ENCODE measurements around the gene SLC6A18.
"Not testable (repeated sequence)": the region's sequence is repeated elsewhere in the genome, so short reads cannot be mapped to it uniquely, and the experiment has no call there.

The SLC6A18 gene

DNA sequence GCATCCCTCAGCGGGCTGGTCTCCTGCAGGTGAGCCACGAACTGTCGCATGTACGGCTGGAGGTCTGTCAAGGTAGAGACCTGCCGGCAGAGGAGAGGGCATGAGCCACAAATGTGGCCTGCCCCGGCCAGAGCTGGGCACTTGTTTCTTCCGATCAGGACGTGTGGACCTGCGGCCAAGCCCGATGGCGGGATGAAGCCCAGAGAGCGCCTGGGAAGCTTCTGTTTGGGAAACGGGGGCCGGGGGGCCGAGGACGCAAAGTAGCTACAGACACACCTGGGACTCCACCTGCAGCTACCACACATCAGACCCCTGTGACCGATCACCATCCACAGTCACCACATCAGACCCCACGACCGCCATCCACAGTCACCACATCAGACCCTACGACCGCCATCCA, 47.0 kb downstream of the SLC6A18 start:
- H4K20me1 ChIP-seq (ENCODE audit: low read depth, low read length), result no peaks in the 10 kb centered on the region
- no peaks in the 10 kb centered on the region for H3K9me3 ChIP-seq (ENCODE audit: insufficient read depth, low read length)
- no peaks in the 10 kb centered on the region for H3K9me2 ChIP-seq (replicated peaks; ENCODE audit: insufficient read depth, low read length)
- H3K27ac ChIP-seq (ENCODE audit: low read depth, low read length), result no peak overlapping the region
- no peak overlapping the region for H3K4me2 ChIP-seq (ENCODE audit: low read depth, low read length, poor library complexity, severe bottlenecking)
- peaks cover 20% of the 10 kb centered on the region for H3K79me2 ChIP-seq (ENCODE audit: insufficient read depth, low read length)
- TF ChIP-seq, protein P1, sequence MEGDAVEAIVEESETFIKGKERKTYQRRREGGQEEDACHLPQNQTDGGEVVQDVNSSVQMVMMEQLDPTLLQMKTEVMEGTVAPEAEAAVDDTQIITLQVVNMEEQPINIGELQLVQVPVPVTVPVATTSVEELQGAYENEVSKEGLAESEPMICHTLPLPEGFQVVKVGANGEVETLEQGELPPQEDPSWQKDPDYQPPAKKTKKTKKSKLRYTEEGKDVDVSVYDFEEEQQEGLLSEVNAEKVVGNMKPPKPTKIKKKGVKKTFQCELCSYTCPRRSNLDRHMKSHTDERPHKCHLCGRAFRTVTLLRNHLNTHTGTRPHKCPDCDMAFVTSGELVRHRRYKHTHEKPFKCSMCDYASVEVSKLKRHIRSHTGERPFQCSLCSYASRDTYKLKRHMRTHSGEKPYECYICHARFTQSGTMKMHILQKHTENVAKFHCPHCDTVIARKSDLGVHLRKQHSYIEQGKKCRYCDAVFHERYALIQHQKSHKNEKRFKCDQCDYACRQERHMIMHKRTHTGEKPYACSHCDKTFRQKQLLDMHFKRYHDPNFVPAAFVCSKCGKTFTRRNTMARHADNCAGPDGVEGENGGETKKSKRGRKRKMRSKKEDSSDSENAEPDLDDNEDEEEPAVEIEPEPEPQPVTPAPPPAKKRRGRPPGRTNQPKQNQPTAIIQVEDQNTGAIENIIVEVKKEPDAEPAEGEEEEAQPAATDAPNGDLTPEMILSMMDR (IDR thresholded peaks at IDR 0.05; ENCODE audit: insufficient read depth, low read length, poor library complexity, severe bottlenecking), result no peak
- TF ChIP-seq EZH2phosphoT487 (conservative IDR thresholded peaks at IDR 0.05; ENCODE audit: low read length), result no peak
- 0 out of 2 replicates have a peak, but pooled peaks cover 4% of the 10 kb centered on the region for H3K36me3 ChIP-seq (ENCODE audit: low read length)
- no peak overlapping the region for H3K9ac ChIP-seq (ENCODE audit: low read length)
- no peaks in the 10 kb centered on the region for H3F3A ChIP-seq (ENCODE audit: insufficient read depth)
- H2AFZ ChIP-seq (ENCODE audit: low read depth, low read length, severe bottlenecking), result no peak overlapping the region
- H3K4me3 ChIP-seq (ENCODE audit: insufficient read depth, low read length, poor library complexity, severe bottlenecking), result no peak overlapping the region
- H3K27me3 ChIP-seq (ENCODE audit: low read length), result no peaks in the 10 kb centered on the region

DNA sequence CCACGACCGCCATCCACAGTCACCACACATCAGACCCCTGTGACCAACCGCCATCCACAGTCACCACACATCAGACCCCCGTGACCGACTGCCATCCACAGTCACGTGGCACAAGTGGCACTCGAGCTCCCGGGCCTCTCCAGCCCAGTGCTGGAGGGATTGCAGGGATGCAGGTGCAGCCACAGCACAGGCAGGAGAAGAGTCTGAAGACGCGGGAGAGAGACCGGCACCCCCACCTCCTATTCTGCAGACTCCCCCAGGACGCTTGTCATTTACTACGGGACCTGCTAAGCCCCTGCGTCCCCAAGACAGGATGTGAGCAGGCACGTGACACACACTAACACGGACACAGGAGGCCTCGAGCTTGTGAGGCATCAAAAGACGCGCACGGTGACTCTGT, 48.6 kb downstream of the SLC6A18 start:
- H3K9me2 ChIP-seq (replicated peaks; ENCODE audit: insufficient read depth, low read length), result no peaks in the 10 kb centered on the region
- H3K27ac ChIP-seq (ENCODE audit: low read depth, low read length), result no peak overlapping the region
- H3K4me3 ChIP-seq (ENCODE audit: insufficient read depth, low read length, poor library complexity, severe bottlenecking), result no peak overlapping the region
- no peaks in the 10 kb centered on the region for H4K20me1 ChIP-seq (ENCODE audit: low read depth, low read length)
- peaks cover 20% of the 10 kb centered on the region for H3K79me2 ChIP-seq (ENCODE audit: insufficient read depth, low read length)
- H3K9me3 ChIP-seq (ENCODE audit: insufficient read depth, low read length), result no peaks in the 10 kb centered on the region
- TF ChIP-seq, protein P1 (IDR thresholded peaks at IDR 0.05; ENCODE audit: insufficient read depth, low read length, poor library complexity, severe bottlenecking), result no peak
- TF ChIP-seq EZH2phosphoT487 (conservative IDR thresholded peaks at IDR 0.05; ENCODE audit: low read length), result no peak
- no peaks in the 10 kb centered on the region for H3K27me3 ChIP-seq (ENCODE audit: low read length)
- H2AFZ ChIP-seq (ENCODE audit: low read depth, low read length, severe bottlenecking), result no peak overlapping the region
- no peak overlapping the region for H3K4me2 ChIP-seq (ENCODE audit: low read depth, low read length, poor library complexity, severe bottlenecking)
- no peak overlapping the region for H3K9ac ChIP-seq (ENCODE audit: low read length)
- 0 out of 2 replicates have a peak, but pooled peaks cover 4% of the 10 kb centered on the region for H3K36me3 ChIP-seq (ENCODE audit: low read length)
- H3F3A ChIP-seq (ENCODE audit: insufficient read depth), result no peaks in the 10 kb centered on the region

DNA sequence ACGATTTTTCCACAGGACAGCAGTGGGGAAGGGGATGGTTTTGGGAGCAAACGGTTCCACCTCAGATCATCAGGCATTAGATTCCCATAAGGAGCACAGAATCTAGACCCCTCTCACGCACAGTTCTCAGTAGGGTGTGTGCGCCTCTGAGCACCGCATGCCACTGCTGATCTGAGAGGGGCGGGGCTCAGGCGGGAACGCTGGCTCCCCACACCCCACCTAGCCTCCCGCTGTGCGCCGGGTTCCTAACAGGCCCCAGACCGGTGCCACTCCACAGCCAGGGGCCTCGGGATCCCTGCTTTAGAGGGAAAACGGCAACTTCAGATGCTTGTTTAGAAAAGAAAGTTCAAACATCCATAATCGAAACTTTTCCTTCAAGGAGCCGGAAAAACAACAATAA, 49.3 kb downstream of the SLC6A18 start:
- Histone ChIP-seq H3K79me2 (ENCODE audit: insufficient read depth, low read length) (peaks cover 20% of the 10 kb centered on the region), H3F3A (ENCODE audit: insufficient read depth) (no peaks in the 10 kb centered on the region), H3K4me3 (ENCODE audit: insufficient read depth, low read length, poor library complexity, severe bottlenecking) (no peak overlapping the region), H3K4me2 (ENCODE audit: low read depth, low read length, poor library complexity, severe bottlenecking) (no peak overlapping the region), H3K27me3 (ENCODE audit: low read length) (no peaks in the 10 kb centered on the region), H3K36me3 (ENCODE audit: low read length) (0 out of 2 replicates have a peak, but pooled peaks cover 4% of the 10 kb centered on the region), H2AFZ (ENCODE audit: low read depth, low read length, severe bottlenecking) (no peak overlapping the region), H3K9ac (ENCODE audit: low read length) (no peak overlapping the region), H3K9me2 (replicated peaks; ENCODE audit: insufficient read depth, low read length) (no peaks in the 10 kb centered on the region), H3K9me3 (ENCODE audit: insufficient read depth, low read length) (no peaks in the 10 kb centered on the region), H4K20me1 (ENCODE audit: low read depth, low read length) (no peaks in the 10 kb centered on the region), H3K27ac (ENCODE audit: low read depth, low read length) (no peak overlapping the region)
- TF ChIP-seq EZH2phosphoT487 (conservative IDR thresholded peaks at IDR 0.05; ENCODE audit: low read length), result no peak
- TF ChIP-seq, protein P1 (IDR thresholded peaks at IDR 0.05; ENCODE audit: insufficient read depth, low read length, poor library complexity, severe bottlenecking), result no peak

DNA sequence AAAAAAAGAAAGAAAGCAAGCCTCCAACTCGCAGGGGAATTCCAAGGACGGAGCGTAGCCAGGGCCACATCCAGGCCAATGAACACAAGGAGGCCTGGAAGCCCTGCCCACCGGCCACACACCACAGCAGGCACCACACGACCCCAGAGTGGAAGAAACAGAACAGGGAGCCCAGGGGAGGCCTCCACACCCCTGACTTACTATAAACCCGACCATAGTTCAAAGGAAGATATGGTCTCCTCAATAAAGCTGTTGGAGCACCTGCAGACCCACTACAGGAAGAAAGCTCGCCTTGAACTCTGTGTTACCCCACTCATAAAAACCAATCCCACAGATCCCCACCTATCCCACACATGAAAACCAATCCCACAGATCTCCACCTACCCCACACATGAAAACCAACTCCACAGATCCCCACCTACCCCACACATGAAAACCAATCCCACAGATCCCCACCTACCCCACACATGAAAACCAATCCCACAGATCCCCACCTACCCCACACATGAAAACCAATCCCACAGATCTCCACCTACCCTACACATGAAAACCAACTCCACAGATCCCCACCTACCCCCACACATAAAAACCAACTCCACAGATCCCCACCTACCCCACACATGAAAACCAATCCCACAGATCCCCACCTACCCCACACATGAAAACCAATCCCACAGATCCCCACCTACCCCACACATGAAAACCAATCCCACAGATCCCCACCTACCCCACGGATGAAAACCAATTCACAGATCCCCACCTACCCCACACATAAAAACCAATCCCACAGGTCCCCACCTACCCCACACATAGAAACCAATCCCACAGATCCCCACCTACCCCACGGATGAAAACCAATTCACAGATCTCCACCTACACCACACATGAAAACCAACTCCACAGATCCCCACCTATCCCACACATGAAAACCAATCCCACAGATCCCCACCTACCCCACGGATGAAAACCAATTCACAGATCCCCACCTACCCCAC, 50.5 kb downstream of the SLC6A18 start:
- H3K4me3 ChIP-seq (ENCODE audit: insufficient read depth, low read length, poor library complexity, severe bottlenecking); H4K20me1 ChIP-seq (ENCODE audit: low read depth, low read length); H3K9me3 ChIP-seq (ENCODE audit: insufficient read depth, low read length); H2AFZ ChIP-seq (ENCODE audit: low read depth, low read length, severe bottlenecking); H3K9me2 ChIP-seq (replicated peaks; ENCODE audit: insufficient read depth, low read length); H3K9ac ChIP-seq (ENCODE audit: low read length); H3F3A ChIP-seq (ENCODE audit: insufficient read depth); H3K27me3 ChIP-seq (ENCODE audit: low read length); H3K27ac ChIP-seq (ENCODE audit: low read depth, low read length); H3K4me2 ChIP-seq (ENCODE audit: low read depth, low read length, poor library complexity, severe bottlenecking); H3K36me3 ChIP-seq (ENCODE audit: low read length): not testable (repeated sequence)
- H3K79me2 ChIP-seq (ENCODE audit: insufficient read depth, low read length), result peaks cover 24% of the 10 kb centered on the region

Data from SU-DHL-6 (cell line).